Left lung (tissue), 10 donors: ENCODE results near the gene TNRC6A. TPM values are rescaled to one million over a fixed set of nuclear protein-coding genes. Genes with fewer than 3 reads are reported as not detected.

Experiments used
- ATAC-seq: fragments of 200-7000 bp; cut with Tn5 transposase; one replicate; pipeline ENCODE4 v1.9.1; 2020; ENCODE audit warnings: moderate library complexity
- DNase-seq, 4 donors: peaks; one replicate each; pipeline ENCODE4 v3.0.0-alpha.2; 2013 to 2020
- H3K27ac ChIP-seq, 2 donors: fragments of 200-600 bp; sonication (generic) in 1 of 2; one replicate each; pipeline versions ENCODE4 v1.5.0 to v1.8.0; 2020 to 2021
- H3K27me3 ChIP-seq, 2 donors: fragments of 200-600 bp; sonication (generic) in 1 of 2; one replicate each; pipeline versions ENCODE4 v1.5.0 to v1.8.0; 2020 to 2021
- H3K36me3 ChIP-seq, 2 donors: fragments of 200-600 bp; sonication (generic) in 1 of 2; one replicate each; pipeline versions ENCODE4 v1.5.0 to v1.8.0; 2020 to 2021
- H3K4me1 ChIP-seq, 2 donors: fragments of 200-600 bp; one replicate each; pipeline ENCODE4 v1.8.0; 2021
- H3K4me3 ChIP-seq, 2 donors: fragments of 200-600 bp; sonication (generic) in 1 of 2; one replicate each; pipeline versions ENCODE4 v1.5.0 to v1.8.0; 2020 to 2021; ENCODE audit warnings: mild to moderate bottlenecking in 1 of 2
- H3K9me3 ChIP-seq, 2 donors: fragments of 200-600 bp; sonication (generic) in 1 of 2; one replicate each; pipeline versions ENCODE4 v1.5.0 to v1.8.0; 2020 to 2021
- CTCF ChIP-seq, 2 donors: fragments of 200-600 bp; sonication (generic) in 1 of 2; IDR thresholded peaks; one replicate each; pipeline versions ENCODE4 v1.5.0 to v1.8.0; 2021; ENCODE audit warnings: antibody characterized with exemption in 2 of 2
- intact Hi-C, 2 donors: fragments of 100-400 bp; cut with DNase I; formaldehyde crosslinking; loops; one replicate each; pipeline versions ENCODE4 v1.11.2 to v1.14.2; 2022
- polyA plus RNA-seq, 6 donors: library from polyadenylated mRNA; unstranded; fragments of 120-200 nt; gene quantifications; one replicate each; pipeline ENCODE4 v1.2.1, GENCODE V29; 2013; ENCODE audit not compliant: insufficient read length in 6 of 6
- total RNA-seq, 2 donors: library from RNA; stranded (reverse); fragmentation: NEBNext Ultra II Directional; extraction: Animal tissue kit (Norgen Biotek cat#: 25700); gene quantifications; one replicate each; pipeline ENCODE4 v1.2.1, GENCODE V29; 2021
- donor health status: DM: no; HTN: yes; CAD: no.
- donor health status: DM: no; HTN: no; CAD: no.

The TNRC6A gene
- total and polyA plus RNA-seq, 8 donors = 34.0 to 81.2 (median 72.7) TPM

DNA sequence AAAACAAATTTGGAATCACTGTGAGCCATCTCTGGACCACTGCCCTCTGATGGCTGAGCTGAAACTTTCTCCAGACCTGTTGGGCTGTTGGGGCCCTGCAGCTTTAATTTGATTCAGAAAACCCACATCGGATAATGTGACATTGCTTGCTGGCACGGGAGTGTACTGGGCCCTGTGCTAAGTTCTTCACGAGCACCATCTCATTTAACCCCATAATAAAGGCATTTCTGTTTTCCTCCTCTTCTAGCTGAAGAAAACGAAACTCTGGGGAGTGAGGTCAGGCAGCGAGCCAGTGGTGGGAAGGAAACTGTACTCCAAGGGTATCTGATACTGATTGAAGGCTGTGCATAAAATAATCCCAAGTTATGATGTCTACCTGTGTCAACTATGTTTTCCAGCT lies 34.5 kb upstream of the TNRC6A start:
- H3K4me1 ChIP-seq = no peaks in the 10 kb centered on the region
- ATAC-seq (no peak), DNase-seq (no peak)
- intact Hi-C loops = no loop called here
- no peaks in the 10 kb centered on the region for H3K36me3 ChIP-seq
- peaks cover 0 to 4% of the 10 kb centered on the region in 2 donors for H3K27me3 ChIP-seq
- H3K4me3 ChIP-seq = no peak overlapping the region
- no peak for TF ChIP-seq CTCF (IDR thresholded peaks at IDR 0.05)
- no peak overlapping the region for H3K27ac ChIP-seq
- no peaks in the 10 kb centered on the region for H3K9me3 ChIP-seq

DNA sequence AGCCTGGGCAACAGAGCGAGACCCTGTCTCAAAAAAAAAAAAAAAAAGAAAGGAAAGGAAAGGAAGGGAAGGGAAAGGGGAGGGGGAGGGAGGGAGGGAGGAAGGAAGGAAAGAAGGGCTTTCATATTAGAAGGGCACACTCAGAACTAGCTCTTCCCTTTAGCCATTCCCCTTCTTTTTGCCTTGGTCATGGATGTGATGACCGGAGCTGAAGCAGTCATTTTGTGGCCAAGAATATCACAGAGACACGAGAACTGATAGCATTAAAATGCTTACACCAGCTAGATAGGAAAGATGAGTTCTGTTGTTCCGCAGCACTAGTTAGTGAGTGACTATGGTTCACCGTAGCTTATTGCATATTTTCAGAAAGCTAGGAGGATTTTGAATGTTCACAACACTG lies 32.8 kb upstream of the TNRC6A start:
- Histone ChIP-seq H3K4me1 (peaks cover 3 to 6% of the 10 kb centered on the region in 2 donors), H3K27me3 (no peaks in the 10 kb centered on the region), H3K9me3 (no peaks in the 10 kb centered on the region), H3K36me3 (no peaks in the 10 kb centered on the region), H3K4me3 (no peak overlapping the region), H3K27ac (no peak overlapping the region)
- no peak for TF ChIP-seq CTCF (IDR thresholded peaks at IDR 0.05)
- ATAC-seq (no peak), DNase-seq (no peak)
- intact Hi-C loops = no loop called here

DNA sequence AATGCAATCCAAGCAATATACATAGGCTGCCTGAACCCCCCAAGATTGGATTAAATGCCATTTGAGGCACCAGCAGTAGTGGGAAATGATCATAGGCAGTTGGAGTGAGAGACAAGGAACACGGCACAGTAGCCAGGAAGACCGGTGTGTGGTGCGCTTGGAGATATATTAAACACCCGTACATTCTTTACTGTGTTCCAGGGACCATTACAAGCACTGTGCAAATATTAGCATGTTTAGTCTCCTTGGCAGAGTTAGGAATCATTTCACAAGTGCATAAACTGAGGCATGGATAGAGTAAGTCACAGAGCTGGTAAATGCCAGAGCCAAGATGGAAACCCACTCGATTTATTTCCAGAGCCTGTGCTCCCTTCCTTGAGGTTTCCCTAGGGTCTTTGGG lies 31.1 kb upstream of the TNRC6A start:
- no peak overlapping the region for H3K27ac ChIP-seq
- H3K27me3 ChIP-seq = no peaks in the 10 kb centered on the region
- DNase-seq (no peak), ATAC-seq (peak; percentile 44)
- TF ChIP-seq CTCF (IDR thresholded peaks at IDR 0.05) = no peak
- no peak overlapping the region for H3K4me3 ChIP-seq
- peaks cover 5 to 6% of the 10 kb centered on the region in 2 donors for H3K4me1 ChIP-seq
- intact Hi-C loops = no loop called here
- no peaks in the 10 kb centered on the region for H3K36me3 ChIP-seq
- H3K9me3 ChIP-seq = no peaks in the 10 kb centered on the region

GRCh38 chr16:24699151-24699723 lies 30.2 kb upstream of the TNRC6A start:
- no peak overlapping the region for H3K4me3 ChIP-seq
- no peaks in the 10 kb centered on the region for H3K9me3 ChIP-seq
- H3K27me3 ChIP-seq = no peaks in the 10 kb centered on the region
- ATAC-seq = no peak
- DNase-seq = no peak
- peaks cover 5 to 6% of the 10 kb centered on the region in 2 donors for H3K4me1 ChIP-seq
- TF ChIP-seq CTCF (IDR thresholded peaks at IDR 0.05) = no peak
- no peaks in the 10 kb centered on the region for H3K36me3 ChIP-seq
- intact Hi-C loops = no loop called here
- H3K27ac ChIP-seq = no peak overlapping the region

- H3K27me3 ChIP-seq = no peaks in the 10 kb centered on the region
- H3K36me3 ChIP-seq = no peaks in the 10 kb centered on the region
- TF ChIP-seq CTCF (IDR thresholded peaks at IDR 0.05) = peak in 1 of 2 donors; percentile 17
- DNase-seq = peak in 2 of 4 donors; percentile 58 to 68
- H3K4me1 ChIP-seq = peaks cover 5 to 6% of the 10 kb centered on the region in 2 donors
- intact Hi-C loops = no loop called here
- H3K27ac ChIP-seq = peak overlapping the region; percentile 33 to 49
- H3K4me3 ChIP-seq = no peak overlapping the region
- peak; percentile 95 for ATAC-seq
- H3K9me3 ChIP-seq = no peaks in the 10 kb centered on the region
These were observed 28.7 kb upstream of the TNRC6A start for GRCh38 chr16:24700549-24701392.
